A673 (cell line): Measurements from ENCODE around the gene RNASE7.

Experiments used
- CTCF ChIP-seq: fragments of 300-800, 200-600 bp; sonication (generic); conservative IDR thresholded peaks from 2 replicates; pipeline ENCODE4 v1.5.1; 2017; ENCODE audit warnings: low read depth, mild to moderate bottlenecking, antibody characterized with exemption, low read length, moderate library complexity, mixed read lengths
- EZH2 ChIP-seq: fragments of 200-600 bp; sonication (generic); IDR thresholded peaks from 2 replicates; pipeline ENCODE4 v1.6.1; 2017; ENCODE audit warnings: borderline replicate concordance, low read depth, mild to moderate bottlenecking, mixed read lengths, antibody characterized with exemption, low read length; ENCODE audit not compliant: poor library complexity, severe bottlenecking

- TF ChIP-seq CTCF (no peak), EZH2 (no peak)
These were observed 756 bp downstream of the RNASE7 start for GRCh38 chr14:21042918-21043317.
